Mucosa of stomach (tissue), 1 donor: ENCODE measurements around the gene DEFB113.

ENCODE experiments used
- H3K27me3 ChIP-seq: one replicate; pipeline ENCODE4 v1.7.0; 2013; ENCODE audit warnings: mild to moderate bottlenecking, low read length; ENCODE audit not compliant: control insufficient read depth, insufficient read depth
- H3K36me3 ChIP-seq: one replicate; pipeline ENCODE4 v1.7.0; 2013; ENCODE audit warnings: low read length; ENCODE audit not compliant: control insufficient read depth, insufficient read depth
- H3K4me1 ChIP-seq: one replicate; pipeline ENCODE4 v1.7.0; 2013; ENCODE audit warnings: mild to moderate bottlenecking, low read length; ENCODE audit not compliant: control insufficient read depth, insufficient read depth
- H3K4me3 ChIP-seq: one replicate; pipeline ENCODE4 v1.7.0; 2013; ENCODE audit warnings: low read length
- H3K9ac ChIP-seq: one replicate; pipeline ENCODE4 v1.7.0; 2013; ENCODE audit warnings: mild to moderate bottlenecking, low read length, moderate library complexity
- H3K9me3 ChIP-seq: one replicate; pipeline ENCODE4 v1.7.0; 2013; ENCODE audit warnings: mild to moderate bottlenecking, low read length, moderate library complexity; ENCODE audit not compliant: control insufficient read depth
- donor health status: Pancreatic carcinoma.

DEFB113 gene

GRCh38 chr6:49934770-49935169 lies 34.7 kb downstream of the DEFB113 start:
- no peaks in the 10 kb centered on the region for H3K9me3 ChIP-seq
- no peaks in the 10 kb centered on the region for H3K36me3 ChIP-seq
- no peak overlapping the region for H3K4me3 ChIP-seq
- no peaks in the 10 kb centered on the region for H3K27me3 ChIP-seq
- no peak overlapping the region for H3K9ac ChIP-seq
- H3K4me1 ChIP-seq: no peaks in the 10 kb centered on the region

DNA sequence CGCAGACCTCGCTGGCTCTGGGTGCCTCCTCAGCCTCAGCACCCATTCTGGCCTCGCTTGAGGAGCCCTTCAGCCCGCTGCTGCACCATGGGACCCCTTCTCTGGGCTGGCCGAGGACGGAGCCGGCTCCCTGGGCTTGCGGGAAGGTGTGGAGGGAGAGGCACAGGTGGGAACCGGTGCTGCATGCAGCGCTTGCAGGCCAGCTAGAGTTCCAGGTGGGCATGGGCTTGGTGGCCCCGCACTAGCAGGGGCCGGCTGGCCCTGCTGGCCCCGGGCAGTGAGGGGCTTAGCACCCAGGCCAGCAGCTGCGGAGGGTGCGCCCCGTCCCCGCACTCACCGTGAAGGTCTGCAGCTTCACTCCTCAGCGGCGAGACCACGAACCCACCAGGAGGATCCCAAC lies 35.9 kb downstream of the DEFB113 start:
- H3K27me3 ChIP-seq: no peaks in the 10 kb centered on the region
- no peak overlapping the region for H3K9ac ChIP-seq
- no peaks in the 10 kb centered on the region for H3K36me3 ChIP-seq
- no peak overlapping the region for H3K4me3 ChIP-seq
- no peaks in the 10 kb centered on the region for H3K4me1 ChIP-seq
- H3K9me3 ChIP-seq: no peaks in the 10 kb centered on the region

DNA sequence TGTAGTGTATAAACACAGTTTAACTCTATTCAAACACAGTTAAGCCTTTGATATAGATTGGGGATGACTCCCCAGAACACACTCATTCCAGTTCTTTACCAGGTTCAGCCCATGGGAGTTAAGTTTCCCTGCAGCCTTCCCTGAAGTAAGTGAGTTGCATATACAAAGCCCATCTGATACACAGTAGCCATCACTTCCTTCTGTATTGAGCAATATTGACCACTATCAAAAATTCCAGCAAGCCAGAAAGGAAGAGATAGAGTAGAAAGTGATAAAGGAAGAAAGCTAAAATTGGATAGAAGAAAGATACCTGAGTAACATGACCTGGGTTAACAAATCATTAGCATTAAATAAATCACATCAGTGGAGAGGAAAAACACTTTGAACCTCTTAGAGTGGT lies 40.1 kb downstream of the DEFB113 start:
- Histone ChIP-seq H3K4me1 (no peaks in the 10 kb centered on the region), H3K9me3 (no peaks in the 10 kb centered on the region), H3K27me3 (no peaks in the 10 kb centered on the region), H3K9ac (no peak overlapping the region), H3K4me3 (no peak overlapping the region), H3K36me3 (no peaks in the 10 kb centered on the region)

- Histone ChIP-seq H3K4me1 (no peaks in the 10 kb centered on the region), H3K9me3 (no peaks in the 10 kb centered on the region), H3K4me3 (no peak overlapping the region), H3K36me3 (no peaks in the 10 kb centered on the region), H3K9ac (no peak overlapping the region), H3K27me3 (no peaks in the 10 kb centered on the region)
These were observed 45.6 kb downstream of the DEFB113 start for GRCh38 chr6:49923826-49924225.

DNA sequence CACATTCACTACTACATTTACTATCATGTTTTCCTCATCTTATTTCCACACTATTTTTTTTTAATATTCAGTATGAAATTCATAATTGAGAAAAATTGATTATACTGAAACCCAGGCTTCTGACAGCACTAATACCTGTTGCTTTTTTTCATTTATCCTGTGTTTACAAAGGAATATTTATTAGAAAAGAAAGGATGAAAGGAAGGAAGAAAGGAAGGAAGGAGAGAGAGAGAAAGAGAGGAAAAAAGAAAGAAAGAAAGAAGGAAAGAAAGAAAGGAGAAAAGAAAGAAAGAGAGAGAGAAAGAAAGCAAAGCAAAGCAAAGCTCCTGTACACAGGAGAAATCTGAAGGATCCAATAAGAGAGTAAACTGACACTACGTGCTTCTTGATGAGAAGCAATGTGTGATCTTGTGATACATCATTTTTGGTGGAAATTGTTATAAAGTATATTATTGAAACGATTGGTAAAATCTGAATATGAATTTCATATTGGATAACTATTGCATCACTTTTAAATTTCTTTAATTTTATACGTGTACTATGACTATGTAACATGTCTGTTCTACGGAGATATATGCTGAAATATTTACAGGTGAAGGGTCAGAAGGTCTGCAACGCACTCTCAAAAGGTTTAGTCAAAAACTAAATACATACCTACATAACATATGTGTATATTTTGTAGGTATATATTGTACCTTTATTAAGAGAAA lies 49.3 kb downstream of the DEFB113 start:
- H3K9ac ChIP-seq: no peak overlapping the region
- H3K4me3 ChIP-seq: no peak overlapping the region
- no peaks in the 10 kb centered on the region for H3K9me3 ChIP-seq
- no peaks in the 10 kb centered on the region for H3K4me1 ChIP-seq
- no peaks in the 10 kb centered on the region for H3K36me3 ChIP-seq
- no peaks in the 10 kb centered on the region for H3K27me3 ChIP-seq

- Histone ChIP-seq H3K9me3 (no peaks in the 10 kb centered on the region), H3K4me1 (no peaks in the 10 kb centered on the region), H3K4me3 (no peak overlapping the region), H3K9ac (no peak overlapping the region), H3K27me3 (no peaks in the 10 kb centered on the region), H3K36me3 (no peaks in the 10 kb centered on the region)
These were observed 50.2 kb downstream of the DEFB113 start for GRCh38 chr6:49919261-49919660.

DNA sequence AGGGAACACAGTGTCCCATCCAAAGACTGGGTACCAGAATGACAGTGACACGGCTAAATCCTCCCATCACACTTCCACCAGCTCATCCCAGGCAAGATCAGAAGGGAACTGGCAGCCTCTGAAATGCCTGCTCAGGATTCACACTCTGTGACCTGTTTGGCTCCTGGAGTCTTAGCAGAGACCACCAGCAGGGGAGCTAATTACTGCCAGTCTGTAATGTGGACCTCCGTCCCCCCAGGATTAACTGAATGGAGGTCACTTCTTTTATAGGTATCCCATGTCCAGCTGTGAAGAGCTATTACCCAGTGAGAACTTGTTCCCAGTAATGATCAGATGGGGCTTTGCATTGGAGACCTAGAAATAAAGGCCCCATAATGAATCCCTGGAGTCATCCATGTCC lies 50.6 kb downstream of the DEFB113 start:
- H3K4me1 ChIP-seq: no peaks in the 10 kb centered on the region
- H3K4me3 ChIP-seq: no peak overlapping the region
- no peak overlapping the region for H3K9ac ChIP-seq
- H3K36me3 ChIP-seq: no peaks in the 10 kb centered on the region
- no peaks in the 10 kb centered on the region for H3K9me3 ChIP-seq
- H3K27me3 ChIP-seq: no peaks in the 10 kb centered on the region
